Activated CD4-positive, alpha-beta T cell treated with anti-CD3 and anti-CD28 coated beads for 36 hours (primary cell): ENCODE data around the gene IRX4. TPM values are rescaled to one million over a fixed set of nuclear protein-coding genes. Genes with fewer than 3 reads are reported as not detected.

ENCODE experiments used
- ATAC-seq: fragments of 200-7000 bp; cut with Tn5 transposase; one replicate; pipeline ENCODE4 v1.10.0; 2021; ENCODE audit warnings: mild to moderate bottlenecking, moderate library complexity
- CTCF ChIA-PET: fragments of 350-600 bp; sonication (Branson Sonifier 250); formaldehyde crosslinking; loops from one replicate; lab custom pipeline; 2021; ENCODE audit warnings: antibody characterized with exemption; lab: Charles Lee
- POLR2A ChIA-PET: fragments of 350-600 bp; sonication (Branson Sonifier 250); formaldehyde crosslinking; loops from one replicate; lab custom pipeline; 2021; ENCODE audit warnings: antibody characterized with exemption, inconsistent platforms; lab: Charles Lee
- DNase-seq: peaks from one replicate; pipeline ENCODE4 v3.0.0-alpha.2; 2020
- H3K27ac Mint-ChIP-seq: one replicate; pipeline ENCODE4 v1.8.0; 2021; ENCODE audit warnings: mixed read lengths
- H3K27me3 Mint-ChIP-seq: one replicate; pipeline ENCODE4 v1.8.0; 2021; ENCODE audit warnings: mixed read lengths
- H3K36me3 Mint-ChIP-seq: one replicate; pipeline ENCODE4 v1.8.0; 2021; ENCODE audit warnings: low read depth, mixed read lengths
- H3K4me1 Mint-ChIP-seq: one replicate; pipeline ENCODE4 v1.8.0; 2021; ENCODE audit warnings: mixed read lengths
- H3K4me3 Mint-ChIP-seq: one replicate; pipeline ENCODE4 v1.8.0; 2021; ENCODE audit warnings: mild to moderate bottlenecking, moderate library complexity, mixed read lengths
- H3K9me3 Mint-ChIP-seq: one replicate; pipeline ENCODE4 v1.8.0; 2021; ENCODE audit warnings: low read depth, mixed read lengths
- intact Hi-C, 2 experiments: fragments of 100-400 bp; cut with DNase I in 1 of 2; cut with micrococcal nuclease in 1 of 2; formaldehyde crosslinking; loops; one replicate each; pipeline versions ENCODE4 v1.14.2 to v1.15.1; 2022 to 2024; cut with DNase I, micrococcal nuclease
- total RNA-seq, 2 experiments: library from RNA; stranded (reverse); gene quantifications; one replicate each; pipeline ENCODE4 v1.2.3, GENCODE V29; 2021

The IRX4 gene
- total RNA-seq, 2 experiments from 2014 or later, result not detected

- ChIA-PET POLR2A (no interaction called here), CTCF (no interaction called here)
- no peaks in the 10 kb centered on the region for H3K9me3 Mint-ChIP-seq
- H3K27me3 Mint-ChIP-seq, result no peaks in the 10 kb centered on the region
- DNase-seq (no peak), ATAC-seq (no peak)
- H3K4me1 Mint-ChIP-seq, result no peaks in the 10 kb centered on the region
- no peak overlapping the region for H3K27ac Mint-ChIP-seq
- intact Hi-C loops, result no loop called here
- H3K36me3 Mint-ChIP-seq, result no peaks in the 10 kb centered on the region
- H3K4me3 Mint-ChIP-seq, result no peak overlapping the region
Measured at GRCh38 chr5:1911773-1912235, 29.1 kb upstream of the IRX4 start.

GRCh38 chr5:1910861-1911772 is 28.4 kb upstream of the IRX4 start:
- CTCF ChIA-PET, result no interaction called here
- H3K4me3 Mint-ChIP-seq, result no peak overlapping the region
- no peak overlapping the region for H3K27ac Mint-ChIP-seq
- H3K9me3 Mint-ChIP-seq, result no peaks in the 10 kb centered on the region
- intact Hi-C loops, result no loop called here
- no peaks in the 10 kb centered on the region for H3K27me3 Mint-ChIP-seq
- H3K4me1 Mint-ChIP-seq, result no peaks in the 10 kb centered on the region
- DNase-seq, result no peak
- POLR2A ChIA-PET, result no interaction called here
- H3K36me3 Mint-ChIP-seq, result no peaks in the 10 kb centered on the region
- no peak for ATAC-seq

GRCh38 chr5:1910081-1910760 is 27.5 kb upstream of the IRX4 start:
- intact Hi-C loops, result no loop called here
- no peak overlapping the region for H3K27ac Mint-ChIP-seq
- peaks cover 4% of the 10 kb centered on the region for H3K27me3 Mint-ChIP-seq
- ATAC-seq, result no peak
- no peaks in the 10 kb centered on the region for H3K4me1 Mint-ChIP-seq
- no peaks in the 10 kb centered on the region for H3K9me3 Mint-ChIP-seq
- no peak overlapping the region for H3K4me3 Mint-ChIP-seq
- ChIA-PET CTCF (no interaction called here), POLR2A (no interaction called here)
- no peaks in the 10 kb centered on the region for H3K36me3 Mint-ChIP-seq
- DNase-seq, result no peak

GRCh38 chr5:1909346-1909985 is 26.7 kb upstream of the IRX4 start:
- intact Hi-C loops, result no loop called here
- POLR2A ChIA-PET, result no interaction called here
- no peak overlapping the region for H3K27ac Mint-ChIP-seq
- peaks cover 6% of the 10 kb centered on the region for H3K27me3 Mint-ChIP-seq
- peaks cover 2% of the 10 kb centered on the region for H3K9me3 Mint-ChIP-seq
- ATAC-seq, result no peak
- H3K36me3 Mint-ChIP-seq, result no peaks in the 10 kb centered on the region
- DNase-seq, result no peak
- no peaks in the 10 kb centered on the region for H3K4me1 Mint-ChIP-seq
- no peak overlapping the region for H3K4me3 Mint-ChIP-seq
- CTCF ChIA-PET, result no interaction called here

- H3K36me3 Mint-ChIP-seq, result no peaks in the 10 kb centered on the region
- H3K27ac Mint-ChIP-seq, result no peak overlapping the region
- H3K4me3 Mint-ChIP-seq, result no peak overlapping the region
- ChIA-PET CTCF (no interaction called here), POLR2A (no interaction called here)
- no peak for DNase-seq
- peaks cover 7% of the 10 kb centered on the region for H3K27me3 Mint-ChIP-seq
- H3K4me1 Mint-ChIP-seq, result no peaks in the 10 kb centered on the region
- intact Hi-C loops, result no loop called here
- no peak for ATAC-seq
- H3K9me3 Mint-ChIP-seq, result peaks cover 4% of the 10 kb centered on the region
Measured at GRCh38 chr5:1908931-1909330, 26.2 kb upstream of the IRX4 start.

- Mint-ChIP-seq H3K27ac (no peak overlapping the region), H3K4me1 (no peaks in the 10 kb centered on the region), H3K9me3 (peaks cover 5% of the 10 kb centered on the region), H3K4me3 (no peak overlapping the region), H3K36me3 (no peaks in the 10 kb centered on the region), H3K27me3 (peaks cover 14% of the 10 kb centered on the region)
- ATAC-seq (no peak), DNase-seq (no peak)
- ChIA-PET POLR2A (no interaction called here), CTCF (no interaction called here)
- intact Hi-C loops, result no loop called here
Measured at GRCh38 chr5:1907616-1908015, 24.9 kb upstream of the IRX4 start.

GRCh38 chr5:1905108-1905507 is 22.4 kb upstream of the IRX4 start:
- ChIA-PET POLR2A (no interaction called here), CTCF (no interaction called here)
- intact Hi-C loops, result no loop called here
- Mint-ChIP-seq H3K4me1 (no peaks in the 10 kb centered on the region), H3K36me3 (no peaks in the 10 kb centered on the region), H3K9me3 (peaks cover 7% of the 10 kb centered on the region), H3K4me3 (no peak overlapping the region), H3K27ac (no peak overlapping the region), H3K27me3 (peaks cover 26% of the 10 kb centered on the region)
- ATAC-seq (no peak), DNase-seq (no peak)

GRCh38 chr5:1901983-1902382 is 19.3 kb upstream of the IRX4 start:
- Mint-ChIP-seq H3K27me3 (peaks cover 30% of the 10 kb centered on the region), H3K27ac (no peak overlapping the region), H3K4me1 (no peaks in the 10 kb centered on the region), H3K9me3 (peaks cover 7% of the 10 kb centered on the region), H3K4me3 (no peak overlapping the region), H3K36me3 (no peaks in the 10 kb centered on the region)
- CTCF ChIA-PET, result no interaction called here
- ATAC-seq (no peak), DNase-seq (no peak)
- POLR2A ChIA-PET, result no interaction called here
- intact Hi-C loops, result no loop called here

- H3K4me1 Mint-ChIP-seq, result no peaks in the 10 kb centered on the region
- peaks cover 7% of the 10 kb centered on the region for H3K9me3 Mint-ChIP-seq
- intact Hi-C loops, result no loop called here
- no peak overlapping the region for H3K27ac Mint-ChIP-seq
- ATAC-seq (no peak), DNase-seq (no peak)
- CTCF ChIA-PET, result interaction anchor here (0.6 kb wide), 1 partner anchor 492 kb away, joined by 3 read pairs; no protein-coding TSS in a partner anchor
- no peaks in the 10 kb centered on the region for H3K36me3 Mint-ChIP-seq
- peaks cover 30% of the 10 kb centered on the region for H3K27me3 Mint-ChIP-seq
- H3K4me3 Mint-ChIP-seq, result no peak overlapping the region
- POLR2A ChIA-PET, result no interaction called here
Measured at GRCh38 chr5:1901061-1901460, 18.3 kb upstream of the IRX4 start.

- ATAC-seq (no peak), DNase-seq (no peak)
- ChIA-PET CTCF (no interaction called here), POLR2A (no interaction called here)
- intact Hi-C loops, result no loop called here
- H3K27me3 Mint-ChIP-seq, result peaks cover 28% of the 10 kb centered on the region
- H3K36me3 Mint-ChIP-seq, result no peaks in the 10 kb centered on the region
- H3K4me1 Mint-ChIP-seq, result no peaks in the 10 kb centered on the region
- H3K9me3 Mint-ChIP-seq, result peaks cover 4% of the 10 kb centered on the region
- no peak overlapping the region for H3K27ac Mint-ChIP-seq
- H3K4me3 Mint-ChIP-seq, result no peak overlapping the region
Measured at GRCh38 chr5:1899201-1899600, 16.5 kb upstream of the IRX4 start.

- Mint-ChIP-seq H3K9me3 (peaks cover 2% of the 10 kb centered on the region), H3K4me1 (no peaks in the 10 kb centered on the region), H3K4me3 (no peak overlapping the region), H3K36me3 (no peaks in the 10 kb centered on the region), H3K27me3 (peaks cover 20% of the 10 kb centered on the region), H3K27ac (no peak overlapping the region)
- POLR2A ChIA-PET, result no interaction called here
- no peak for ATAC-seq
- intact Hi-C loops, result no loop called here
- CTCF ChIA-PET, result interaction anchor here (0.7 kb wide), 1 partner anchor 1728 kb away, joined by 3 read pairs; no protein-coding TSS in a partner anchor
- no peak for DNase-seq
Measured at GRCh38 chr5:1897816-1898450, 15.2 kb upstream of the IRX4 start.
